HUDEP-2 (cell line): ENCODE data around the gene ULK4.
"Not testable (repeated sequence)": the region's sequence is repeated elsewhere in the genome, so short reads cannot be mapped to it uniquely, and the experiment has no call there.

Experiments used
- DNase-seq, 76 experiments: peaks; one replicate each; lab custom pipeline; 2025; ENCODE audit not compliant: unreplicated experiment in 76 of 76; lab: John Stamatoyannopoulos, UW

ULK4 gene

GRCh38 chr3:41792806-41793205 lies 169.1 kb downstream of the ULK4 start:
- no peak for DNase-seq

- DNase-seq: no peak
Observed at GRCh38 chr3:41769106-41769505, 192.8 kb downstream of the ULK4 start.

GRCh38 chr3:41768363-41768762 lies 193.5 kb downstream of the ULK4 start:
- DNase-seq: no peak

- peak in 1 of 76 experiments; percentile 1 for DNase-seq
Observed at GRCh38 chr3:41762867-41763266, 199.0 kb downstream of the ULK4 start.

GRCh38 chr3:41753651-41754050 lies 208.3 kb downstream of the ULK4 start:
- DNase-seq: no peak

GRCh38 chr3:41751597-41751996 lies 210.3 kb downstream of the ULK4 start:
- DNase-seq: no peak

GRCh38 chr3:41749988-41750387 lies 211.9 kb downstream of the ULK4 start:
- DNase-seq: no peak

- DNase-seq: no peak
Observed at GRCh38 chr3:41746215-41746614, 215.7 kb downstream of the ULK4 start.

GRCh38 chr3:41742121-41742520 lies 219.8 kb downstream of the ULK4 start:
- no peak for DNase-seq

GRCh38 chr3:41740374-41740886 lies 221.5 kb downstream of the ULK4 start:
- DNase-seq: no peak

GRCh38 chr3:41726891-41727290 lies 235.0 kb downstream of the ULK4 start:
- DNase-seq: no peak

- no peak for DNase-seq
Observed at GRCh38 chr3:41717641-41718040, 244.3 kb downstream of the ULK4 start.

- no peak for DNase-seq
Observed at GRCh38 chr3:41716471-41716870, 245.4 kb downstream of the ULK4 start.

GRCh38 chr3:41715376-41715775 lies 246.5 kb downstream of the ULK4 start:
- no peak for DNase-seq

- DNase-seq: no peak
Observed at GRCh38 chr3:41711651-41712050, 250.3 kb downstream of the ULK4 start.

- no peak for DNase-seq
Observed at GRCh38 chr3:41710646-41711388, 251.1 kb downstream of the ULK4 start.

- not testable (repeated sequence) for DNase-seq
Observed at GRCh38 chr3:41709213-41709612, 252.7 kb downstream of the ULK4 start.

GRCh38 chr3:41708176-41708575 lies 253.7 kb downstream of the ULK4 start:
- DNase-seq: no peak

GRCh38 chr3:41705893-41706292 lies 256.0 kb downstream of the ULK4 start:
- no peak for DNase-seq

- no peak for DNase-seq
Observed at GRCh38 chr3:41701191-41701698, 260.7 kb downstream of the ULK4 start.

- DNase-seq: no peak
Observed at GRCh38 chr3:41700155-41700554, 261.7 kb downstream of the ULK4 start.

- DNase-seq: no peak
Observed at GRCh38 chr3:41698898-41699297, 263.0 kb downstream of the ULK4 start.
